ENCODE measurements around the gene NR4A1. TPM values are rescaled to one million over a fixed set of nuclear protein-coding genes. Genes with fewer than 3 reads are reported as not detected.
A peak's percentile ranks its signal among the peaks of the same experiment; 100 is the strongest.

NR4A1 gene
- total RNA-seq, 2 donors from 2014 or later, result 9.9 to 47.6 TPM

DNA sequence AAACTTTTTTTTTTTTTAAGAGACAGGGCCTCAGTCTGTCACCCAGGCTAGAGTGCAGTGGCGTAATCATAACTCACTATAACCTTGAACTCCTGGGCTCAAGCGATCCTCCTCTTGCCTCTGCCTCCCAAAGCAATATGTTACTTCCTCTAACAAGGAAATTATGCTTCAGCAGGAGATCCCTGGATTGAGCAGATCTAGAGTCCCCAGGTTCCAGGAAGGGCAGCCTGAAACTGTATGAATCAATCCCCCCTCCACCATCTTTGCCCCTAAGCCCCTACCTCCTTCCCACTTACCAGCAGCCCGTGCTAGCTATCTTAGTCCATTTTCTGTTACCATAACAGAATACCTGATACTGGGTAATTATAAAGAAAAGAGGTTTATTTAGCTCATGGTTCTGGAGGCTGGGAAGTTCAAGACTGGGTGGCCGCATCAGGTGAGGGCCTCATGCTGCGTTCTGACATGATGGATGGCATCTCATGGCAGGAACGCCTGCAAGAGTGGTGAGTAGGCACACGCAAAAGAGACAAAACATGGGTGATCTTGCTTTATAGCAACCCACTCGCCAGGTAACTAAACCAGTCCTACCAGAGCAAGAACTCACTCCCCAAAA is 39.5 kb upstream of the NR4A1 start:
- no peak overlapping the region for H3K4me3 Mint-ChIP-seq
- H3K27ac Mint-ChIP-seq, result no peak overlapping the region
- no peaks in the 10 kb centered on the region for H3K27me3 Mint-ChIP-seq
- H3K4me1 Mint-ChIP-seq, result peaks cover 4% of the 10 kb centered on the region
- peaks cover 70% of the 10 kb centered on the region for H3K36me3 Mint-ChIP-seq (ENCODE audit: low read depth)
- no peak for ATAC-seq (replicated peaks)
- no peaks in the 10 kb centered on the region for H3K9me3 Mint-ChIP-seq

GRCh38 chr12:52013626-52014310 is 37.5 kb upstream of the NR4A1 start:
- Mint-ChIP-seq H3K27me3 (no peaks in the 10 kb centered on the region), H3K4me3 (no peak overlapping the region), H3K36me3 (ENCODE audit: low read depth) (peaks cover 54% of the 10 kb centered on the region), H3K27ac (no peak overlapping the region), H3K4me1 (no peaks in the 10 kb centered on the region), H3K9me3 (no peaks in the 10 kb centered on the region)
- no peak for ATAC-seq (replicated peaks)

GRCh38 chr12:52014567-52015530 is 36.4 kb upstream of the NR4A1 start:
- Mint-ChIP-seq H3K36me3 (ENCODE audit: low read depth) (peaks cover 46% of the 10 kb centered on the region), H3K9me3 (no peaks in the 10 kb centered on the region), H3K27ac (no peak overlapping the region), H3K27me3 (no peaks in the 10 kb centered on the region), H3K4me1 (peaks cover under 1% of the 10 kb centered on the region), H3K4me3 (no peak overlapping the region)
- no peak for ATAC-seq (replicated peaks)

DNA sequence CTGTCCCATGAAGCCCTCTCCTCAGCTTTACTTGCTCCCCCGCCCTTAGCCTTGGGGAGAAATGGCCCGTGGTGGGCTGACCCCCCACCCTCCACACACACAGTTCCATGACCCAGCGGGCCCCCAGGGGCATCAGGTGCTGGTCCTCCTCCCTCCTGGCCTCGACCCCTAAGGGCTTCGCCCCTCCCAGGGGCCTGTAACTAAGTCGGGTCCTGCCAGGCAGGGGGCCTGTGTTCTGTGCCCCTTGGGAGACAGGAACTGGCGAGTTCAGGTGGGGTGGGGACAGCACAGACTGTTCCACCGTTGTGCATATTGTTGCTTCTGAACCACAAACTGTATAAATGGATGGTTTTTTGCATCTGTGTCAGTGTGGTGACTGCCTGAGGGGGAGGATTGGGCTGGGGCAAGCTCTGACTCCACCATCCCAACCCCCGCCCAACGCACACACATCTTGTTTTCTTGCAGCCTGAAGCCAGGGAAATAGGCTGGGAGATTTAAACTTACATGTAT is 35.7 kb upstream of the NR4A1 start:
- no peak for ATAC-seq (replicated peaks)
- H3K9me3 Mint-ChIP-seq, result no peaks in the 10 kb centered on the region
- no peak overlapping the region for H3K27ac Mint-ChIP-seq
- H3K4me1 Mint-ChIP-seq, result peaks cover 8% of the 10 kb centered on the region
- no peaks in the 10 kb centered on the region for H3K27me3 Mint-ChIP-seq
- H3K4me3 Mint-ChIP-seq, result no peak overlapping the region
- peaks cover 44% of the 10 kb centered on the region for H3K36me3 Mint-ChIP-seq (ENCODE audit: low read depth)

DNA sequence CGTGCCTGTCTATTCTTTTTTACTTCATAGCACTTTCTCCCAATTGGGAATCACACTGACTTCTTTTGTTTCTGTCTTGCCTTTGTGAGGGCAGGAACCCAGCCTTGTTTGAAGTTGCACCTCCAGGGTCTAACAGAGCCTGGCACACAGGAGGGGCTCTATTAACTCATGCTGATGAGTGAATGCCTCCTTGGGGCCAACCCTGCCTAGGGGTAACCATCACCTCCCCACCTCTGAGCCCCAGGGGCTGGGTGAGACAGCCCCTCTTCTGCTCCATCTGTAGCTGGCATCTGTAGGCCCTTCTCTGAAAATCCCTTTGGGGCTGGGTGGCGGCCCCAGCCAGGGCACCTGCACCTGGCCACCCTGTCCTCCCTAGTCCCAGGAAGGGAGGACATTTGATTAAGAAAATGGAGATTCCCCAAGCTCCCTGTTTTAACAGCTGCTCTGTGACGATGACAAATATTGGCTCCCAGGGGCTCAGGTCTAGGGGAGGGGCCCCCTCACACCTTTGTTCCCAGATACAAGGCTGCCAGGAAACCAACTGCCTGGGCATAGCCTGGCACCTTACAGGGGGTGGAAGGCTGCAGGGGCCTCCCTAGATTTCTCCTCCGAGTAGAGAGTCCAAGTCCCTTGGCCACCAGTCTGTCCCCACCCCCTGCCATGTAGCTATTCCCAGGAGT is 32.7 kb upstream of the NR4A1 start:
- Mint-ChIP-seq H3K36me3 (ENCODE audit: low read depth) (peaks cover 18% of the 10 kb centered on the region), H3K4me3 (no peak overlapping the region), H3K9me3 (no peaks in the 10 kb centered on the region), H3K27me3 (no peaks in the 10 kb centered on the region), H3K27ac (peak overlapping the region; percentile 39), H3K4me1 (peaks cover 14% of the 10 kb centered on the region)
- ATAC-seq (replicated peaks), result no peak

- H3K27ac Mint-ChIP-seq, result no peak overlapping the region
- H3K4me1 Mint-ChIP-seq, result peaks cover 14% of the 10 kb centered on the region
Measured at GRCh38 chr12:52019113-52019770, 32.0 kb upstream of the NR4A1 start.

GRCh38 chr12:52020539-52021336 is 30.5 kb upstream of the NR4A1 start:
- Mint-ChIP-seq H3K27ac (peak overlapping the region; percentile 34), H3K4me1 (peaks cover 19% of the 10 kb centered on the region), H3K4me3 (peak overlapping the region; percentile 29), H3K36me3 (ENCODE audit: low read depth) (peaks cover 14% of the 10 kb centered on the region), H3K9me3 (no peaks in the 10 kb centered on the region), H3K27me3 (no peaks in the 10 kb centered on the region)
- no peak for ATAC-seq (replicated peaks)

More at GRCh38 chr12:52019113-52019770, 32.0 kb upstream of the NR4A1 start:
- no peak for ATAC-seq (replicated peaks)
- H3K27me3 Mint-ChIP-seq, result no peaks in the 10 kb centered on the region
- H3K36me3 Mint-ChIP-seq (ENCODE audit: low read depth), result peaks cover 11% of the 10 kb centered on the region
- H3K4me3 Mint-ChIP-seq, result no peak overlapping the region
- H3K9me3 Mint-ChIP-seq, result no peaks in the 10 kb centered on the region

- peak; percentile 28 for ATAC-seq (replicated peaks)
- H3K36me3 Mint-ChIP-seq (ENCODE audit: low read depth), result peaks cover 4% of the 10 kb centered on the region
- no peaks in the 10 kb centered on the region for H3K27me3 Mint-ChIP-seq
- peaks cover 19% of the 10 kb centered on the region for H3K4me1 Mint-ChIP-seq
- no peaks in the 10 kb centered on the region for H3K9me3 Mint-ChIP-seq
- H3K27ac Mint-ChIP-seq, result no peak overlapping the region
- H3K4me3 Mint-ChIP-seq, result peak overlapping the region; percentile 83
Measured at GRCh38 chr12:52022841-52023181, 28.4 kb upstream of the NR4A1 start.

DNA sequence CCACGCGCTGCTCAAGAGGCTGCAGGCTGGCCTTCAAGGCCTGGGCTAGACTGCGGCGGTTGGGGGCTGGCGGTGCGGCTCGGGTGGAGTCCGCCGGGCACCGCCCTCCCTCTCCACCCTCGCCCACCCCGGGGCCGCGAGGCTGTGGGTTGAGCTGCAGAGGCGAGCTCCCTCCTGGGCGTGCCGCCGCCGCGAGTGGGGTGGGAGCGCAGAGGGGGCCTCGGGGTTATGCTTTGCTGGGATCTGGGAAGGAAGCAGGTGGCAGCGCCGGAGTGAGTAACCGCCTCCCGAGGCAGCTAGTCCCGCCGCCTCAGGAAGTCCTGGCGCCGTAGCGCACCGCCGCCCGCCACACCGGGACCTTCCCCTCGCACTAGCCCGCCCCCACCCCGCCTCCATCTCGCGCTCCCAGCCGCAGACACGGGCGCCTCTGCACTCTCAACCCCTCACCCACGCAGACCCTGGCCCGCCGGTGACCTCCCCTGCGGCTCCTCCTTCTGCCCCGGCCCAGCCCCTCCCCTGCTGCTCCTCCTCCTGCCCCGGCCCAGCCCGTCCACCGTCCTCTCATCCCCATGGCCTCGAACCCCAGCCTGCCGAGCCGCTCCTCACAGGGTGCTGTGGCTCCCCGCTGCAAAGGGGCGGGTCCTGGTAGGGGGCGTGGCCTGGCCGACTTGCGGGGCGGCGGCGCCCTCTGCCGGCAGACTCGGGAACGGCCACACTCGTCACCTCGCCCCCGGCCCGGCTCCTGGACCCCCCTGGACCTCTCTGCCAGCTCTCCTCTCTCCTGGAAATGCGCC is 27.9 kb upstream of the NR4A1 start:
- H3K27me3 Mint-ChIP-seq, result no peaks in the 10 kb centered on the region
- peak overlapping the region; percentile 85 for H3K27ac Mint-ChIP-seq
- ATAC-seq (replicated peaks), result peak; percentile 77
- H3K9me3 Mint-ChIP-seq, result no peaks in the 10 kb centered on the region
- H3K36me3 Mint-ChIP-seq (ENCODE audit: low read depth), result peaks cover 4% of the 10 kb centered on the region
- peak overlapping the region; percentile 83 for H3K4me3 Mint-ChIP-seq
- H3K4me1 Mint-ChIP-seq, result peaks cover 19% of the 10 kb centered on the region

DNA sequence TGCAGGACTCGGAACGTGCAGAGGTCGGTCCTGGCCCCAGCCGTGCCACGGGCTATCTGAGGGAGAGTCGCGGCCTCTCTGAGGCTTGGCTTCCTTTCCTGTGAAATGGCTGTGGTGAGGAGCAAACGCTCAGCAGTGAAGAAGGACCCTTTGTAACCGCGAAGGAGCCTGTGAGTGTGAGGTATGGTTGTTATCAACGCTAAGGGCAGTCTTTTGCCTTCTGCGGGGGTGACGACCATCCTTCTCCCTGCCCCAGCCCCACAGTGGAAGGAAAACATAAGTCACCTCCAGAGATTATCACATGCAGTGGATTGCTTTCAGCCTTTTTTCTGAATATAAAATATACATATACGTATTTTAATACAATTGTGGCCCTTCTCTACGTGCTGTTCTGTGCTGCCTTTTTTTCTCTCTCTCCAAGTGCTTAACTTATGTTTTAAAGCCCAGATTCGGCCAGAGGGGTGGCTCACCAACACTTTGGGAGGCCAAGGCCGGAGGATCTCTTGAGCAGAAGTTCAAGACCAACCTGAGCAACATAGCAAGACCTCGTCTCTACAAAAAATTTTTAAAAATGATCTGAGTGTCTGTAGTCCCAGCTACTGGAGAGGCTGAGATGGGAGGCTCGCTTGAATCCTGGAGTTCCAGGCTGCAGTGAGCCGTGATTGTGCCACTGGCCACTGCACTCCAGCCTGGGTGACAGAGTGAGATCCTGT is 27.1 kb upstream of the NR4A1 start:
- Mint-ChIP-seq H3K36me3 (ENCODE audit: low read depth) (peaks cover 4% of the 10 kb centered on the region), H3K27me3 (no peaks in the 10 kb centered on the region), H3K9me3 (no peaks in the 10 kb centered on the region), H3K4me1 (peaks cover 19% of the 10 kb centered on the region), H3K4me3 (peak overlapping the region; percentile 83), H3K27ac (peak overlapping the region; percentile 85)
- ATAC-seq (replicated peaks), result peak; percentile 14

- peak overlapping the region; percentile 85 for H3K27ac Mint-ChIP-seq
- H3K9me3 Mint-ChIP-seq, result no peaks in the 10 kb centered on the region
- peaks cover 4% of the 10 kb centered on the region for H3K36me3 Mint-ChIP-seq (ENCODE audit: low read depth)
- peak; percentile 52 for ATAC-seq (replicated peaks)
- no peaks in the 10 kb centered on the region for H3K27me3 Mint-ChIP-seq
- H3K4me3 Mint-ChIP-seq, result peak overlapping the region; percentile 83
- H3K4me1 Mint-ChIP-seq, result peaks cover 19% of the 10 kb centered on the region
Measured at GRCh38 chr12:52024845-52025230, 26.4 kb upstream of the NR4A1 start.

DNA sequence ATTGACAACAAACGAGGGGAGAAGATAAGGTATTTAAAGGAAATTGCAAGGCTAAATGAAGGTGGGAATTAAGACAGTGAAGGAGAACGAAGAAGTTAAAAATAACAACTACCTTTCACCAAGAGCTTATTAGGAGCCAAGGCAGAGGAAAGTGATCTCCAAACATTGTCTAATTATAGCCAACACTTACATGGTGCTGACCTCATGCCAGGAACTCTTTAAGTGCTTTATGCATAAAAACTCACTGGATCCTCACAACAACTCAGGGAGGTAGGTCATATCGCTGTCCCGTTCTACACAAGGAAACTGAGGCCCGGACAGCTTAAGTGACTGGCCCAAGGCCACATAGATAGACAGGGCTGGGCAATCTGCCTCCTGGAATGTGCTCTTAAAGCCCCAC is 25.0 kb upstream of the NR4A1 start:
- Mint-ChIP-seq H3K4me1 (peaks cover 6% of the 10 kb centered on the region), H3K36me3 (ENCODE audit: low read depth) (peaks cover 4% of the 10 kb centered on the region), H3K27me3 (no peaks in the 10 kb centered on the region), H3K4me3 (peak overlapping the region; percentile 83), H3K27ac (peak overlapping the region; percentile 85), H3K9me3 (no peaks in the 10 kb centered on the region)
- ATAC-seq (replicated peaks), result no peak
